Heart left ventricle (tissue), 13 donors: ENCODE results near the gene POU2AF1.

Source experiments
- CTCF ChIP-seq, 12 donors: fragments of 200-600 bp; sonication (generic) in 4 of 12; IDR thresholded peaks; one replicate each; pipeline versions ENCODE4 v1.5.0 to v1.8.0; 2018 to 2022; ENCODE audit warnings: antibody characterized with exemption in 12 of 12, mild to moderate bottlenecking in 5 of 12
- POLR2A ChIP-seq, 2 donors: fragments of 450-650 bp; IDR thresholded peaks; one replicate each; pipeline ENCODE4 v1.6.1; 2017; ENCODE audit warnings: antibody characterized with exemption in 2 of 2, mild to moderate bottlenecking in 2 of 2, moderate library complexity in 2 of 2
- donor health status: ischemic (EF 13 %, LVEDD 7.1; RV severe dilation, severe dysfunction).
- donor health status: DM: no; HTN: yes; CAD: no.
- donor health status: DM: no; HTN: no; CAD: no.
- donor health status: ischemic (EF 25% LVEDD 6.9; RV normal size, moderate dysfunction).
- donor health status: ischemic (EF 25% LVEDD 5.7; RV mildly dilated, moderate dysfunction).
- donor health status: ischemic (EF 35%, LVEDD 5.7; RV mildly dilated, moderate dysfunction).
- donor health status: nonischemic (EF 11% LVEDD 7.7; RV severe dilation, severe dysfunction).
- donor health status: DM: yes; HTN: yes; CAD: no.
- donor health status: PGD.
- donor health status: ischemic (EF 29% LVEDD 5.4; RV normal size, mild dysfunction).
- donor health status: nonischemic (EF 23%, LVEDD 6.1; RV moderate dilation, normal function).

DNA sequence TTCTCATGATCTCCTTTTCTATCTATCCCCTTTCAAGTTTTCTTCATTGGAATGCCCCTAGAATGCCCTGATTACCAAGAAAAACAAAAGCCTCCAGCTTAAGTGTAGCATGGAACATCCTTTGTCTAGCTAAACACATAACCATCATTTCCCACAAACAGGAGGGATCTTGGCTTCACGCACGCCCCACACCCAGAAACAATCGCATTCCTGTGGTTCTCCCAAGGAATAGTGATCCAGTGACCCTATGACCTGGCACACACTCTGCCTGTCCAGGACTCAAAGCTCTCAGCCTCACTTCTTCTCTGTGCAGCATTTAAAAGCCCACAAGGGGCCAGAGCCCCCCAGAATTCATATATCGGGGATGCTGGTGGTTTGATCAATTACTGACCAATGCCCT lies 9.3 kb upstream of the POU2AF1 start:
- TF ChIP-seq CTCF (IDR thresholded peaks at IDR 0.05) (no peak), POLR2A (IDR thresholded peaks at IDR 0.05) (no peak)
